Activated CD4-positive, alpha-beta T cell treated with anti-CD3 and anti-CD28 coated beads, Interleukin-2, amount 50 U/mL, for 16 hours (primary cell): ENCODE results near the gene PCMT1.

ENCODE experiments used
- DNase-seq: peaks from one replicate; pipeline ENCODE4 v3.0.0-alpha.2; 2020

The PCMT1 gene

GRCh38 chr6:149856256-149856994 lies 106.9 kb downstream of the PCMT1 start:
- no peak for DNase-seq

GRCh38 chr6:149857541-149857940 lies 108.0 kb downstream of the PCMT1 start:
- DNase-seq = no peak

- no peak for DNase-seq
Measured at GRCh38 chr6:149859368-149859767, 109.8 kb downstream of the PCMT1 start.

GRCh38 chr6:149859938-149860337 lies 110.4 kb downstream of the PCMT1 start:
- no peak for DNase-seq

- no peak for DNase-seq
Measured at GRCh38 chr6:149860513-149860833, 110.9 kb downstream of the PCMT1 start.
